RWPE2 (cell line): ENCODE data around the gene CCND2.
A peak's percentile ranks its signal among the peaks of the same experiment; 100 is the strongest.

Source experiments
- ATAC-seq: fragments of 200-7000 bp; cut with Tn5 transposase; 3 replicates; pipeline ENCODE4 v1.9.1; 2021; ENCODE audit warnings: low read depth
- DNase-seq: peaks from one replicate; pipeline ENCODE4 v3.0.0-alpha.2; 2020; ENCODE audit warnings: low spot score
- H3K27ac ChIP-seq: fragments of 450-650 bp; 2 replicates; pipeline ENCODE4 v1.5.1; 2017; ENCODE audit warnings: mild to moderate bottlenecking; ENCODE audit not compliant: poor library complexity, severe bottlenecking
- H3K27me3 ChIP-seq: fragments of 250-450 bp; sonication (Bioruptor Pico); 2 replicates; pipeline ENCODE4 v1.5.1; 2021; ENCODE audit warnings: mild to moderate bottlenecking, moderate library complexity; ENCODE audit not compliant: insufficient read depth, poor library complexity, severe bottlenecking
- H3K36me3 ChIP-seq: fragments of 250-450 bp; sonication (Bioruptor Pico); 2 replicates; pipeline ENCODE4 v1.5.1; 2020; ENCODE audit warnings: low read depth, mild to moderate bottlenecking, moderate library complexity
- H3K4me1 ChIP-seq: fragments of 250-450 bp; sonication (Bioruptor Pico); 2 replicates; pipeline ENCODE4 v1.5.1; 2021; ENCODE audit warnings: mild to moderate bottlenecking, moderate library complexity; ENCODE audit not compliant: insufficient read depth, poor library complexity, severe bottlenecking
- H3K4me3 ChIP-seq: fragments of 250-450 bp; sonication (Bioruptor Pico); 2 replicates; pipeline ENCODE4 v1.5.1; 2021; ENCODE audit warnings: mild to moderate bottlenecking, moderate library complexity; ENCODE audit not compliant: severe bottlenecking
- H3K9me3 ChIP-seq: fragments of 250-450 bp; sonication (Bioruptor Pico); 2 replicates; pipeline ENCODE4 v1.5.1; 2021; ENCODE audit warnings: mild to moderate bottlenecking, moderate library complexity; ENCODE audit not compliant: severe bottlenecking
- CTCF ChIP-seq: fragments of 450-650 bp; IDR thresholded peaks from one replicate; pipeline ENCODE4 v1.5.1; 2017; ENCODE audit warnings: mild to moderate bottlenecking, moderate library complexity; ENCODE audit not compliant: poor library complexity, severe bottlenecking

The CCND2 gene

GRCh38 chr12:4285070-4285469 lies 11.5 kb downstream of the CCND2 start:
- H3K4me3 ChIP-seq, result no peak overlapping the region
- no peak for TF ChIP-seq CTCF
- H3K4me1 ChIP-seq, result peaks cover 6% of the 10 kb centered on the region
- DNase-seq (no peak), ATAC-seq (no peak)
- no peak overlapping the region for H3K27ac ChIP-seq
- H3K27me3 ChIP-seq, result no peaks in the 10 kb centered on the region
- no peaks in the 10 kb centered on the region for H3K9me3 ChIP-seq
- H3K36me3 ChIP-seq, result peaks cover 98% of the 10 kb centered on the region

GRCh38 chr12:4286228-4286627 lies 12.7 kb downstream of the CCND2 start:
- no peak for TF ChIP-seq CTCF
- peaks cover 98% of the 10 kb centered on the region for H3K36me3 ChIP-seq
- H3K9me3 ChIP-seq, result no peaks in the 10 kb centered on the region
- ATAC-seq (no peak), DNase-seq (no peak)
- H3K4me3 ChIP-seq, result no peak overlapping the region
- H3K27me3 ChIP-seq, result no peaks in the 10 kb centered on the region
- H3K4me1 ChIP-seq, result peaks cover 6% of the 10 kb centered on the region
- no peak overlapping the region for H3K27ac ChIP-seq

GRCh38 chr12:4286771-4287317 lies 13.3 kb downstream of the CCND2 start:
- H3K9me3 ChIP-seq, result no peaks in the 10 kb centered on the region
- no peaks in the 10 kb centered on the region for H3K27me3 ChIP-seq
- peaks cover 100% of the 10 kb centered on the region for H3K36me3 ChIP-seq
- TF ChIP-seq CTCF, result no peak
- H3K27ac ChIP-seq, result peak overlapping the region; percentile 18
- peaks cover 6% of the 10 kb centered on the region for H3K4me1 ChIP-seq
- ATAC-seq (no peak), DNase-seq (no peak)
- no peak overlapping the region for H3K4me3 ChIP-seq

GRCh38 chr12:4287325-4288211 lies 14.0 kb downstream of the CCND2 start:
- Histone ChIP-seq H3K4me3 (no peak overlapping the region), H3K27ac (peak overlapping the region; percentile 18), H3K4me1 (peaks cover 6% of the 10 kb centered on the region), H3K9me3 (no peaks in the 10 kb centered on the region), H3K27me3 (no peaks in the 10 kb centered on the region), H3K36me3 (peaks cover 100% of the 10 kb centered on the region)
- ATAC-seq, result peak; percentile 45
- DNase-seq, result no peak
- no peak for TF ChIP-seq CTCF
